NCI-H2171 (cell line): ENCODE measurements around the gene ROMO1.

Experiments
- DNase-seq: peaks from one replicate; lab custom pipeline; 2025; lab: John Stamatoyannopoulos, UW

ROMO1 gene

GRCh38 chr20:35699127-35699956 is at the start of gene ROMO1, which contains the start of gene NFS1:
Gene ROMO1 (plus strand): TSS chr20:35699405. CDS start chr20:35699633, 228 bp downstream.
Gene NFS1 (minus strand): TSS chr20:35699352. CDS start chr20:35699288, 64 bp downstream.
- DNase-seq = peak; percentile 95

GRCh38 chr20:35650632-35651031 is 48.6 kb upstream of the ROMO1 start:
- no peak for DNase-seq

DNA sequence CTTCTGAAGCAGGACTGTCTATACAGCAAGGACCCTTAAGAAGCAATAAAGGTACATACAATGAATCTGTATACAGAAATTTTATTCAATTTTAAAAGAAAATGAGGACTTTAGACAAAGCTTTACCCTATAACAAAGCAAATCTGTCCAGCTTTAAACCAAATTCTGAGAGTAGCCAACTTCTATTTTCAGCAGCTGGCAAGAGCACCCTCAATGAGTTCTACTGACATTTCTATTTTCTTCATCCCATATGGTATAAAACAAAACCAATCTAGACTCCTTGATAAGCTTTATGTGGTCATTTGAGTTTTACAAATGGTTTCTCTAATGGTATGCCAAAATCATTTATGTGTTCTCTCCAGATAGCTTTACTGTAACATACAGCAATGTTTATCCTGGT is 47.2 kb upstream of the ROMO1 start:
- no peak for DNase-seq

DNA sequence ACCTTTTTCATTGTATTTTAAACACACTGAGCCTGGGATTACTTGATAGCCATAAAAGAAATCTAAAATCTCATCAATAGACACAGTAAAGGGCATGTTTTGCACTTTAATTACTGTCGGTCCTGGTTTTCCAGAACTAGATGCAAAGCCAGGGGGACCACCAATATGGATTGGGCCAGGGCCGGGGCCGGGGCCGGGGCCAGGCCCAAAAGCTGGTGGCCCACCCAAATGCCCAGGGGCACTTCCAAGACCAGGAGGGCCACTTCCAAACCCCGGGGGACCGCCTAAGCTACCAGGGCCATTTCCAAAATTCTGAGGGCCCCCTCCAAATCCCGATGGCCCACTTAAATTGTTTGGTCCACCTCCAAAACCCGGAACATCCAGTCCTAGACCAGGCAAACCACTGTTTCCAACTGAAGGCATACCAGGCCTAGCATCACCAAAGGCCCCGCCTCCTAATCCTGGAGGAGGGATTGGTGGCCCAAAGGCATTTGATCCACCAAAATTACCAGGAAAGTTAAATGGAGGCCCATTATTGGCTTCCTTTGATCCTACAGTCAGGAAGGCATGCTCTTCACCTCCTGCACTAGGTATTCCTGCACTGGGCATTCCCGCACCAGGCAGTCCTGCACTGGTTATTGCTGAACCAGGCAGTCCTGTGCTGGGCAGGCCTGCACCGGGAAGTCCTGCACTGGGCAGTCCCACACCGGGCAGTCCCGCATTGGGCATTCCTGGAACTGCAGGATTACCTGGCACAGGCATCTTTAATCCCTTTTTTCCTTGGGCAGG is 46.4 kb upstream of the ROMO1 start:
- no peak for DNase-seq

GRCh38 chr20:35653430-35653734 is 45.8 kb upstream of the ROMO1 start:
- no peak for DNase-seq

DNA sequence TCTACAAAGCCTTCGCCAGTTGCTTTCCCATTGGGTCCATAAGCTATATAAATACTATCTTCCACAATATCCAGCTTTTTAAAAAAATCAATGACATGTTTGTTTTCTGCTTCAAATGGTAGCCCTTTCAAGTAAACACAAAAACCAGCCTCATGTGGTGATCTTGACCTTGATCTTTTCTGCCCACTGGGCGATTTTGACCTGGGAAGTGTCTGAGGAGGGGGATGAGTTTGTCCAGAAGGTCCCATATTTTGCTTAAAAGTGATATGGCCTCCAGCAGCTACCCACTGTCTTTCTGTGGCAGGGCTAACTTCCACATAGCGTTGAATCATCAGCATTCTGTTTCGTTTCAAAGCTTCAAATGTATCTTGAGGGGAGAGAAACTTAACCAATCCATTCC is 45.3 kb upstream of the ROMO1 start:
- DNase-seq = no peak

DNA sequence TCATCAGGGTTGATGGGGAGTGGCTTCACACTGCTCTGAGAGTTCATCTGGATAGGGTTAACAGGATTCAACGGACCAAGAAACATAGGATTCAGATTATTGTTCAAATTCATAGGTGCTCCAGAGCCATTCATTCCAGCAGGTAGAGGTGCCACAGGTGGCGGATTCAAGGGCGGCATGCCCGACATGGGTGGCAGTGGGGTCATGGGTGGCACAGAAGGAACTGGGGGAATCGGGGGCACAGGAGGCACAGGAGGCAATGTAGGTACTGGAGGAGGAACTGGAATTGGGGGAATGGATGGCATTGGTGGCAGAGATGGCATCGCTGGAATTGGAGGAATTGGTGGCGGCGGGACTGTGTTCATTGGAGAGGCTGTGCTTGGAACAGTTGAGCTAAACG is 44.8 kb upstream of the ROMO1 start:
- DNase-seq = no peak

- no peak for DNase-seq
Measured at GRCh38 chr20:35657271-35657670, 41.9 kb upstream of the ROMO1 start.

DNA sequence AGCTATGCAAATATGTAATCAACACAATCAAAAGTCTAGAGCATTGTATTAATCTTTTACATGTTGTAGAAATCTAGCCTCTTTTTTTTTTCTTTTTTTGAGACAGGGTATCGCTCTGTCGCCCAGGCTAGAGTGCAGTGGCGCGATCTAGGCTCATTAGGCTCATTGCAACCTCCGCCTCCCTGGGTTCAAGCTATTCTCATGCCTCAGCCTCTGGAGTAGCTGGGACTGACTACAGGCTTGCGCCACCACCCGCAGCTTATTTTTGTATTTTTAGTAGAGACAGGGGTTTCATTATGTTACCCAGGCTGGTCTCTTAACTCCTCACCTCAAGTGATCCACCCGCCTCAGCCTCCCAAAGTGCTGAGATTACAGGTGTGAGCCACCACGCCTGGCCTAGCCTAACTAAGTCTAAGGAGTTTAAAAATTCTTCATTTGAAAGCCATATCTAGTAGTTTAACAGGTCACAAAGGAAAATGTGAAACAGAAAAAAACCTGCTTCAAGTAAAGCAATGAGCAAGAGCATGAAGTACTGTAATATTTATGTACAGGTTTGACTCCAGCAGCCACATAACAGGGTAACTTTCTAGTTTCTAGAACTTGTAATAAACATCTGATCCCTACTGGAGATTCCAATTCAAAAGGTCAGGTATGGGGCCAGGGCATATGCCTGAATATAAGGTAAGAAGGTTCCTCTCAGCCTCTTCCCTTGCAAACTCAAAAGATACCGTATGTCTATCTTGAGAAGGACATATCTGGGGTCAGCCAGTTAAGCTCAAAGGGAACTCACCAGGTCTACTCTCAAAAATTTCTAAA is 38.9 kb upstream of the ROMO1 start:
- DNase-seq = no peak

GRCh38 chr20:35661053-35661452 is 38.2 kb upstream of the ROMO1 start:
- no peak for DNase-seq

DNA sequence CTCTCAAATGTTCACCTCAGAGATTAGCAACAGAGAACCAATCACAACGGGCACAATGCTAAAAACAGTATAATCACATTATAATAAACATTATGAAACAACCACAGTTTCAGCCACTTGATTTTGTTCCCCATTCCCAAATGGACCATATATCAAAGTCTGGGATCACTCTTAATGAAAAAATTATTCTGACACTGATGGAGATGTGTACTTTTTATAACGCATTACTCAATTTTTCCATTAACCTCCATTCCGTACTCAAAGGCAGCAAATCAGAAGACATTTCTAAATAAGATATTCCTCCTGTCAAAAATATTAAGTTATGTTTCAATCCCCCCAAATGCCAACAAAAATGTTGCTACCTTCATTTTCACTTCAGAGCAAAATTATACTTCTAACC is 37.3 kb upstream of the ROMO1 start:
- DNase-seq = no peak

- DNase-seq = no peak
Measured at GRCh38 chr20:35662551-35662950, 36.7 kb upstream of the ROMO1 start.

DNA sequence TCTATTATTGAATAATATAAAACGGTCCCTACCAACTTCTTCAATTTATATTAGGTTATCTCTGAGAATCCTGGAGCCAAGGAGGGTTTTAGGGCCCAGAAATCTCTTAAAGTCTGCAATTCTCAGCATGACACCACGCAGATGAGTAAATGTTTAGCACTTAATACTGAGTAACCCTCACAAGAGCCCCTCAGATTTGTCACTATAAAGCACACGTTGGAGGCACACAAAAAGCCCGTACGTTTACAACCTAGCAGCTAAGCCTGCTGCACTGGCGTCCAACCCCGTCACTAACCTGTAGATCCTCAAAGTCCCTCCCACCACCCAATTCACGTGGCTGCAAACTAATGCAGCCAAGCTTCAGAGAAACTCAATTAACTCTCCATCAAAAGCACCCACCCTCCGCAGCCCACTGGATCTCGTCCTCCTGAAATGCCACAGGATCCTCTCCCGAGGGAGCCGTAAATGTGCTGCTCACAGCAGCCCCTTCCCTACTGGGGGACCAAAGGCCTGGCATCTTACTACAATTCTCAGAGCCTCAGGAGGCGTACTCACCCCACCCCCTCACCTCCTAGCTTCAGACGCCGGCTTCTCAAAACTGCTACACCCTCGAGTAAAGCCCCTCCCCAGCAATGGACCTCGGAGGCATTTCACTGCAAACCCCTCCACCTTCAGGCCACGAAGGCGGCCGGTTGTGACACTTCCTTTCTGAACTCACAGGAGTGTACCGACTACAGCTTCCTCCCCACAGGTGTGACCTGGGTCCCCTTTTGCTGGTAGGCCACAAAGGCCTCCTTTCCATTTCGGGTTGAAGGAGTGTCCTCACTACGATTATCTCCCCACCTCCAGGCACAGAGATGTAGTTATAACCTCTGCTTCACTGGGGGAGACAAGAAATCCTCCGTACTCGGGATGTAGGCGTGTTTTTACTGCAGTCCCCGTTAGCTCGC is 35.4 kb upstream of the ROMO1 start:
- peak; percentile 44 for DNase-seq

- peak; percentile 95 for DNase-seq
Measured at GRCh38 chr20:35664466-35665206, 34.6 kb upstream of the ROMO1 start, which contains the start of the genes CPNE1 and RBM12. Gene CPNE1 (minus strand): TSS chr20:35664900. CDS start chr20:35632923, 31,977 bp downstream. Gene RBM12 (minus strand): TSS chr20:35664900. CDS start chr20:35655322, 9,578 bp downstream.

- DNase-seq = no peak
Measured at GRCh38 chr20:35665949-35666288, 33.3 kb upstream of the ROMO1 start.

DNA sequence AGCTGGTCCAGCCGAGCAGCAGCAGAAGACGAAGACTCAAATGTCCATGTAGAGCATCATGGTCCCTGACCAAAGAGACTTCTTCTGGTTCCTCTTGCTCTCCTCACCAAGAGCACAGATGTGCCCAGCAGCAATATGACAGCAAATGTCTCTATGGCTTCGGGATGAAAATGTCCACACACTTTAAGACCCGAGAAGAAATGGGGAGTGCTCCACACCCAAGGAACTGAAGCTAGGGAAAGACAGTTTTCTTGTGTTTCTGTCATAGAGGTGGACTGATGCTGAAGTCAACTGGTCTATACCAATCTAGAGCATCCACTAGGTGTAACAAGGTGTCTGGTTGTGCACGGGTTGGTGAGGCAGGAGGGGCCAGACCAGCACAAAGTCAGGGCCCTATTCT is 30.0 kb upstream of the ROMO1 start:
- DNase-seq = no peak

- no peak for DNase-seq
Measured at GRCh38 chr20:35669681-35670080, 29.5 kb upstream of the ROMO1 start.

- DNase-seq = no peak
Measured at GRCh38 chr20:35673884-35674283, 25.3 kb upstream of the ROMO1 start.

DNA sequence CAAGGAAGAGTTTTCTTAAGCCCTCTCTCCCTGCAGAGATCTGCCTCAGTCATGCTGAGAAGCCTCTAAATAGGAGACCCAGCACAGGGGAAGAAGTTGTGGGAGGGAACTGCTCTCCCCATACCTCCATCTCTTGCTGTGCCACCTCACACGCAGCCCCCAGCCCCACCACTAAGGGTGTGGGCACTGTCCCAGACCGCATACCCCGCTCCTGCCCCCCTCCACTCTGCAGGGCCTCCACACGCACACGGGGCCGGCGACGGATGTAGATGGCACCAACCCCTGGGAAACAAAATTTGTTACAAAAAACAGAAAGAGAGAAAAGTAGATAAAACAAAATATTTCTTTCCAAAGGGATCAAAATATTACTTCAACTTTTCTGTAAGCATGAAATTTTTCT is 24.3 kb upstream of the ROMO1 start:
- DNase-seq = no peak

DNA sequence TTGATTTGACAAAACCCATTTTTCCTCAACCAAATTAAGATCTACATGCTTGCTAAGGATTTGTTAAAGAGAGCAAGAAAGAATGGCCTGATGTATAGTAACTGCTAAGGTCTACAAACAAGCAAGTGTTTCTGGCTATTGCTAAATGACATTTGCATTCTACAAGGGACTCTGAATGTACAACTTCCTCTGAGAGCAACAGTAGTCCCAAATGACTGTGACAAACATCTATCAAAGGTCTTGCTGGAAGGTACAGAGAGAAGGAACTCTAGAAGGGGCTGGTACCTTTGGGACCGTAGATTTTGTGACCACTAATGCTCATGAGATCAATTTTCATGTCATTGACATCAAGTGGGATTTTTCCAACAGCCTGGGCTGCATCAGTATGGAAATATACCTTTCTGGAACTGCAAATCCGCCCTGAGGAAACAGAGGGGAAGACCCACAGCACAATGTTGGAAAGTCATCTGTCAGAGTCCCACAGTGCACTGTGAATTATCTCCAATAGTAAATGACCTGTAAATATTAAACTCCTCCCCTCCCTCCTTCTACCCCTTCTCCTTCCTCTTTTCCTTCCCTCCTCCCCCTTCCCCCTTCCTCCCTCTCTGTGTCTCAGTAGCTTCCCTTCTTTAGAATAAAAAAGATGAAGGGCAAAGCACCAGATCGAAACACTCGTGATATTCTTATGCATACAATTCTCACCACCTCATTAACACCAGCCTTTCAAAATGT is 18.6 kb upstream of the ROMO1 start:
- no peak for DNase-seq
